Activated T-cell treated with anti-CD3 and anti-CD28 coated beads, Interleukin-2, amount 50 U/mL, for 24 hours (primary cell): ENCODE data around the gene FOXJ2.
A peak's percentile ranks its signal among the peaks of the same experiment; 100 is the strongest.
"Not testable (repeated sequence)": the region's sequence is repeated elsewhere in the genome, so short reads cannot be mapped to it uniquely, and the experiment has no call there.

ENCODE experiments used
- DNase-seq: peaks from one replicate; pipeline ENCODE4 v3.0.0-alpha.2; 2020
- H3K27ac Mint-ChIP-seq: 2 replicates; pipeline ENCODE4 v1.8.0; 2020; ENCODE audit warnings: mild to moderate bottlenecking, mixed read lengths
- H3K27me3 Mint-ChIP-seq: 2 replicates; pipeline ENCODE4 v1.8.0; 2020; ENCODE audit warnings: mixed read lengths
- H3K36me3 Mint-ChIP-seq: 2 replicates; pipeline ENCODE4 v1.8.0; 2020; ENCODE audit warnings: low read depth, mixed read lengths
- H3K4me1 Mint-ChIP-seq: 2 replicates; pipeline ENCODE4 v1.8.0; 2020; ENCODE audit warnings: low read depth, mixed read lengths
- H3K4me3 Mint-ChIP-seq: 2 replicates; pipeline ENCODE4 v1.8.0; 2020; ENCODE audit warnings: mild to moderate bottlenecking, moderate library complexity, mixed read lengths
- H3K9me3 Mint-ChIP-seq: 2 replicates; pipeline ENCODE4 v1.8.0; 2020; ENCODE audit warnings: mixed read lengths

FOXJ2 gene

GRCh38 chr12:8032242-8033152, at the start of gene FOXJ2:
TSS of gene FOXJ2 (plus strand) at chr12:8032716. CDS start at chr12:8039833, 7,117 bp downstream.
- DNase-seq, result peak; percentile 88
- peak within 1 kb of the TSS; percentile 86 for H3K4me3 Mint-ChIP-seq
- H3K4me1 Mint-ChIP-seq, result peaks cover 55% of the 10 kb centered on the region
- peaks cover 9% of the 10 kb centered on the region for H3K36me3 Mint-ChIP-seq
- H3K9me3 Mint-ChIP-seq, result no peaks in the 10 kb centered on the region
- H3K27me3 Mint-ChIP-seq, result no peaks in the 10 kb centered on the region
- peak within 1 kb of the TSS; percentile 92 for H3K27ac Mint-ChIP-seq

- not testable (repeated sequence) for H3K27ac Mint-ChIP-seq, H3K36me3 Mint-ChIP-seq, H3K27me3 Mint-ChIP-seq
Observed at GRCh38 chr12:7983019-7983418, 49.5 kb upstream of the FOXJ2 start.

GRCh38 chr12:7983460-7983859, 49.1 kb upstream of the FOXJ2 start:
- H3K36me3 Mint-ChIP-seq, H3K4me1 Mint-ChIP-seq, H3K4me3 Mint-ChIP-seq, H3K27me3 Mint-ChIP-seq, H3K9me3 Mint-ChIP-seq, DNase-seq, H3K27ac Mint-ChIP-seq: not testable (repeated sequence)

More at GRCh38 chr12:7983019-7983418, 49.5 kb upstream of the FOXJ2 start:
- not testable (repeated sequence) for H3K4me1 Mint-ChIP-seq, H3K4me3 Mint-ChIP-seq, H3K9me3 Mint-ChIP-seq, DNase-seq

GRCh38 chr12:7984900-7985299, 47.6 kb upstream of the FOXJ2 start:
- no peak for DNase-seq
- no peaks in the 10 kb centered on the region for H3K36me3 Mint-ChIP-seq
- H3K27ac Mint-ChIP-seq, result no peak overlapping the region
- H3K9me3 Mint-ChIP-seq, result no peaks in the 10 kb centered on the region
- no peak overlapping the region for H3K4me3 Mint-ChIP-seq
- H3K27me3 Mint-ChIP-seq, result no peaks in the 10 kb centered on the region
- H3K4me1 Mint-ChIP-seq, result peaks cover 13% of the 10 kb centered on the region

GRCh38 chr12:7985802-7986418, 46.6 kb upstream of the FOXJ2 start:
- Mint-ChIP-seq H3K27me3 (no peaks in the 10 kb centered on the region), H3K4me1 (peaks cover 22% of the 10 kb centered on the region), H3K4me3 (no peak overlapping the region), H3K9me3 (no peaks in the 10 kb centered on the region), H3K27ac (no peak overlapping the region), H3K36me3 (no peaks in the 10 kb centered on the region)
- DNase-seq, result no peak

GRCh38 chr12:7989827-7990491, 42.6 kb upstream of the FOXJ2 start:
- no peaks in the 10 kb centered on the region for H3K27me3 Mint-ChIP-seq

GRCh38 chr12:7991535-7991934, 41.0 kb upstream of the FOXJ2 start:
- H3K4me3 Mint-ChIP-seq, result peak overlapping the region; percentile 65

More at GRCh38 chr12:7989827-7990491, 42.6 kb upstream of the FOXJ2 start:
- Mint-ChIP-seq H3K36me3 (no peaks in the 10 kb centered on the region), H3K4me3 (peak overlapping the region; percentile 65), H3K27ac (peak overlapping the region; percentile 95), H3K4me1 (peaks cover 35% of the 10 kb centered on the region), H3K9me3 (no peaks in the 10 kb centered on the region)
- DNase-seq, result peak; percentile 72

GRCh38 chr12:7994731-7995205, 37.7 kb upstream of the FOXJ2 start:
- no peak for DNase-seq
- H3K27ac Mint-ChIP-seq, result no peak overlapping the region

More at GRCh38 chr12:7991535-7991934, 41.0 kb upstream of the FOXJ2 start:
- DNase-seq, result no peak
- no peaks in the 10 kb centered on the region for H3K9me3 Mint-ChIP-seq
- no peaks in the 10 kb centered on the region for H3K27me3 Mint-ChIP-seq
- H3K36me3 Mint-ChIP-seq, result no peaks in the 10 kb centered on the region
- H3K4me1 Mint-ChIP-seq, result peaks cover 39% of the 10 kb centered on the region
- peak overlapping the region; percentile 95 for H3K27ac Mint-ChIP-seq

GRCh38 chr12:7995266-7995963, 37.1 kb upstream of the FOXJ2 start:
- H3K27ac Mint-ChIP-seq, result no peak overlapping the region
- no peaks in the 10 kb centered on the region for H3K36me3 Mint-ChIP-seq
- H3K4me3 Mint-ChIP-seq, result no peak overlapping the region
- peak; percentile 80 for DNase-seq
- peaks cover 4% of the 10 kb centered on the region for H3K9me3 Mint-ChIP-seq
- H3K27me3 Mint-ChIP-seq, result no peaks in the 10 kb centered on the region
- H3K4me1 Mint-ChIP-seq, result peaks cover 20% of the 10 kb centered on the region

More at GRCh38 chr12:7994731-7995205, 37.7 kb upstream of the FOXJ2 start:
- no peaks in the 10 kb centered on the region for H3K27me3 Mint-ChIP-seq
- no peak overlapping the region for H3K4me3 Mint-ChIP-seq
- H3K36me3 Mint-ChIP-seq, result no peaks in the 10 kb centered on the region
- peaks cover 27% of the 10 kb centered on the region for H3K4me1 Mint-ChIP-seq
- H3K9me3 Mint-ChIP-seq, result peaks cover 4% of the 10 kb centered on the region

- peaks cover 16% of the 10 kb centered on the region for H3K4me1 Mint-ChIP-seq
- H3K9me3 Mint-ChIP-seq, H3K4me3 Mint-ChIP-seq, DNase-seq, H3K36me3 Mint-ChIP-seq, H3K27me3 Mint-ChIP-seq: not testable (repeated sequence)
- H3K27ac Mint-ChIP-seq, result peak overlapping the region; percentile 42
Observed at GRCh38 chr12:8000827-8001226, 31.7 kb upstream of the FOXJ2 start.

- not testable (repeated sequence) for H3K4me3 Mint-ChIP-seq, H3K36me3 Mint-ChIP-seq, H3K27me3 Mint-ChIP-seq, H3K9me3 Mint-ChIP-seq, DNase-seq
- H3K27ac Mint-ChIP-seq, result peak overlapping the region; percentile 42
- peaks cover 13% of the 10 kb centered on the region for H3K4me1 Mint-ChIP-seq
Observed at GRCh38 chr12:8001496-8001895, 31.0 kb upstream of the FOXJ2 start.

GRCh38 chr12:8004897-8005296, 27.6 kb upstream of the FOXJ2 start:
- not testable (repeated sequence) for H3K36me3 Mint-ChIP-seq, H3K9me3 Mint-ChIP-seq, H3K27ac Mint-ChIP-seq, DNase-seq, H3K4me3 Mint-ChIP-seq, H3K27me3 Mint-ChIP-seq
- H3K4me1 Mint-ChIP-seq, result peaks cover 13% of the 10 kb centered on the region

- H3K27me3 Mint-ChIP-seq, result peaks cover 19% of the 10 kb centered on the region
- no peaks in the 10 kb centered on the region for H3K4me1 Mint-ChIP-seq
- no peak for DNase-seq
- H3K9me3 Mint-ChIP-seq, result no peaks in the 10 kb centered on the region
- no peak overlapping the region for H3K27ac Mint-ChIP-seq
- no peak overlapping the region for H3K4me3 Mint-ChIP-seq
- H3K36me3 Mint-ChIP-seq, result no peaks in the 10 kb centered on the region
Observed at GRCh38 chr12:8011331-8011730, 21.2 kb upstream of the FOXJ2 start.
